Esophagus squamous epithelium (tissue), 4 donors: ENCODE measurements around the gene NOP53.
"Not testable (repeated sequence)": the region's sequence is repeated elsewhere in the genome, so short reads cannot be mapped to it uniquely, and the experiment has no call there.

Source experiments
- POLR2A ChIP-seq, 4 donors: fragments of 450-650 bp; IDR thresholded peaks; one replicate each; pipeline ENCODE4 v1.6.1; 2017; ENCODE audit warnings: antibody characterized with exemption in 4 of 4, mild to moderate bottlenecking in 4 of 4, moderate library complexity in 3 of 4
- TF ChIP-seq, protein P1 (sequence below), 6 experiments: fragments of 450-650 bp in 4 of 6; fragments of 200-600 bp in 2 of 6; sonication (generic) in 2 of 6; IDR thresholded peaks; one replicate each; pipeline ENCODE4 v1.5.1; 2016 to 2019; ENCODE audit warnings: antibody characterized with exemption in 6 of 6, mild to moderate bottlenecking in 4 of 6, moderate library complexity in 4 of 6

DNA sequence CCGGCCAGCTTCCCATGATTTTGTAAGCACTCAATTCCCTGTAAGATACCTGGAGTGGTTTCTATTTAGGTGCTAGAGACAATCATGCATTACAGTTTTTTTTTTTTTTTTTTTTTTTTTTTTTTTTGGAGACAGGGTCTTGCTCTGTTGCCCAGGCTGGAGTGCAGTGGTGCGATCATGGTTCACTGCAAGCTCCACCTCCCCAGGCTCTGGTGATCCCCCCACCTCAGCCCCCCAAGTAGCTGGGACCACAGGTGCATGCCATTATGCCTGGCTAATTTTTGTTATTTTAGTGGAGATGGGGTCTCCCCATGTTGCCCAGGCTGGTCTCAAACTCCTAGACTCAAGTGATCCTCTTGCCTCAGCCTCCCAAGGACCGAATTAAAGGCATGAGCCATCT lies 19.4 kb downstream of the NOP53 start:
- TF ChIP-seq, protein P1, sequence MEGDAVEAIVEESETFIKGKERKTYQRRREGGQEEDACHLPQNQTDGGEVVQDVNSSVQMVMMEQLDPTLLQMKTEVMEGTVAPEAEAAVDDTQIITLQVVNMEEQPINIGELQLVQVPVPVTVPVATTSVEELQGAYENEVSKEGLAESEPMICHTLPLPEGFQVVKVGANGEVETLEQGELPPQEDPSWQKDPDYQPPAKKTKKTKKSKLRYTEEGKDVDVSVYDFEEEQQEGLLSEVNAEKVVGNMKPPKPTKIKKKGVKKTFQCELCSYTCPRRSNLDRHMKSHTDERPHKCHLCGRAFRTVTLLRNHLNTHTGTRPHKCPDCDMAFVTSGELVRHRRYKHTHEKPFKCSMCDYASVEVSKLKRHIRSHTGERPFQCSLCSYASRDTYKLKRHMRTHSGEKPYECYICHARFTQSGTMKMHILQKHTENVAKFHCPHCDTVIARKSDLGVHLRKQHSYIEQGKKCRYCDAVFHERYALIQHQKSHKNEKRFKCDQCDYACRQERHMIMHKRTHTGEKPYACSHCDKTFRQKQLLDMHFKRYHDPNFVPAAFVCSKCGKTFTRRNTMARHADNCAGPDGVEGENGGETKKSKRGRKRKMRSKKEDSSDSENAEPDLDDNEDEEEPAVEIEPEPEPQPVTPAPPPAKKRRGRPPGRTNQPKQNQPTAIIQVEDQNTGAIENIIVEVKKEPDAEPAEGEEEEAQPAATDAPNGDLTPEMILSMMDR (IDR thresholded peaks at IDR 0.05): not testable (repeated sequence)
- not testable (repeated sequence) for TF ChIP-seq POLR2A (IDR thresholded peaks at IDR 0.05)
